ENCODE data around the gene CFAP410. TPM values are rescaled to one million over a fixed set of nuclear protein-coding genes. Genes with fewer than 3 reads are reported as not detected.
"Not testable (repeated sequence)": the region's sequence is repeated elsewhere in the genome, so short reads cannot be mapped to it uniquely, and the experiment has no call there.

Gene CFAP410
- total and polyA plus RNA-seq, 7 donors, result 8.3 to 13.7 (median 10.1) TPM

DNA sequence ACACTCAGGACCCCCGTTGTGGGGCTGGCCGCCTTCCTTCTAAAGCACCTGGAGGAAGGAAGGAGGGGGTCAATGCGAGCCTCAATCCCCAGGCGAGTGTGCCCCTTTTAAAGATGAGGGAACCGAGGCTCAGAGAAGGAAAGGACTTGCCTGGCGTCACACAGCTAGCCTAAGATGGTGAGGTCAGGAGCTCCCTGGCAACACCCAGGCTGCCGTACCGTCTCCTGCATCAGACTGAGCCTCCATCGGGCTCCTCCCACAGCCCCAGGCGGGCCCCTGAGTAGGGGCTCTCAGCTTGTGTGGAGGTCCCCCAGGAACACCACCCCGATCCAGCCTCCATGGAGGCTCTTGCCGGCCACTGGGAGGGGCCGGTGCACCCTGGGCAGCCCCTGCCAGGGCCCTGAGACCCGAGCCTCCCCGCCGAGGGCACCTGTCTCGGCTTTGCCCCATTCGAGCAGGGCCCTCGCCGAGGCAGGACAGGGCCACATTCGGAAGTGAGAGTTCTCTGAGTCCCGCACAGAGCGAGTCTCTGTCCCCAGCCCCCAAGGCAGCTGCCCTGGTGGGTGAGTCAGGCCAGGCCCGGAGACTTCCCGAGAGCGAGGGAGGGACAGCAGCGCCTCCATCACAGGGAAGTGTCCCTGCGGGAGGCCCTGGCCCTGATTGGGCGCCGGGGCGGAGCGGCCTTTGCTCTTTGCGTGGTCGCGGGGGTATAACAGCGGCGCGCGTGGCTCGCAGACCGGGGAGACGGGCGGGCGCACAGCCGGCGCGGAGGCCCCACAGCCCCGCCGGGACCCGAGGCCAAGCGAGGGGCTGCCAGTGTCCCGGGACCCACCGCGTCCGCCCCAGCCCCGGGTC lies 53.8 kb downstream of the CFAP410 start, which contains the start of gene AIRE:
Gene AIRE, plus strand, starts transcription at position 739 of the 855 bp plus-strand sequence. CDS start 131 bp downstream, outside the sequence.
- TF ChIP-seq, protein P1, sequence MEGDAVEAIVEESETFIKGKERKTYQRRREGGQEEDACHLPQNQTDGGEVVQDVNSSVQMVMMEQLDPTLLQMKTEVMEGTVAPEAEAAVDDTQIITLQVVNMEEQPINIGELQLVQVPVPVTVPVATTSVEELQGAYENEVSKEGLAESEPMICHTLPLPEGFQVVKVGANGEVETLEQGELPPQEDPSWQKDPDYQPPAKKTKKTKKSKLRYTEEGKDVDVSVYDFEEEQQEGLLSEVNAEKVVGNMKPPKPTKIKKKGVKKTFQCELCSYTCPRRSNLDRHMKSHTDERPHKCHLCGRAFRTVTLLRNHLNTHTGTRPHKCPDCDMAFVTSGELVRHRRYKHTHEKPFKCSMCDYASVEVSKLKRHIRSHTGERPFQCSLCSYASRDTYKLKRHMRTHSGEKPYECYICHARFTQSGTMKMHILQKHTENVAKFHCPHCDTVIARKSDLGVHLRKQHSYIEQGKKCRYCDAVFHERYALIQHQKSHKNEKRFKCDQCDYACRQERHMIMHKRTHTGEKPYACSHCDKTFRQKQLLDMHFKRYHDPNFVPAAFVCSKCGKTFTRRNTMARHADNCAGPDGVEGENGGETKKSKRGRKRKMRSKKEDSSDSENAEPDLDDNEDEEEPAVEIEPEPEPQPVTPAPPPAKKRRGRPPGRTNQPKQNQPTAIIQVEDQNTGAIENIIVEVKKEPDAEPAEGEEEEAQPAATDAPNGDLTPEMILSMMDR (IDR thresholded peaks at IDR 0.05), result no peak
- Histone ChIP-seq H3K4me1 (no peaks in the 10 kb centered on the region), H3K27ac (no peak within 1 kb of the TSS), H3K36me3 (ENCODE audit: insufficient read depth in 1 of 2, low read depth in 1 of 2) (no peaks in the 10 kb centered on the region), H3K27me3 (ENCODE audit: insufficient read depth in 3 of 3, low read length in 2 of 3) (peaks cover 0 to 25% (median 3%) of the 10 kb centered on the region in 3 donors), H3K9me3 (no peaks in the 10 kb centered on the region), H3K4me3 (peak within 1 kb of the TSS; percentile 33)
- intact Hi-C loops (cut with DNase I), result no loop called here
- 25 to 37% (median 28%) methylated on average over 39 to 56 of the region's 56 CpGs for WGBS, 3 donors
- ATAC-seq (peak; percentile 62 to 65 (median 64)), DNase-seq (peak; percentile 28 to 58)

DNA sequence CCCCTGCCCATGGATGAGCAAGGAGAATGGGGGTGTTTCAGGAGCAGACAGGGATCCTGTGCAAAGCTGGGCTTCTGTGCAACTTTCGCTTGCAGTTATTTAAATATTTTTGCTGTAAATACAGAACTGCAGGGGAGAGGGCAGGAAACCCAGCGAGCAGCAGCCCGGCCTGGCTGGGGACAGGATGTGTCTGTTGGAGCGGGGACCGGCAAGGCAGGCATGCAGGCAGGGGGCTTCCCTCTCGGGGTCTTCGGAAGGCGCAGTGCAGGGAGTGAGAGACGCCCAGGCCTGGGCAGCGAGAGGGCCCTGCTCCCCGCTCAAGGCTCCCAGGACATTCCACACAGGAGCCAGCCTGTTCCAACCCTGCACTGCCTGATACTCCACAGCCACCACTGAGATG lies 55.2 kb downstream of the CFAP410 start:
- WGBS, 3 donors, result 71 to 79% (median 77%) methylated on average over 11 of the region's 11 CpGs
- H3K4me1 ChIP-seq, result no peaks in the 10 kb centered on the region
- peaks cover 0 to 25% (median 3%) of the 10 kb centered on the region in 3 donors for H3K27me3 ChIP-seq (ENCODE audit: insufficient read depth in 3 of 3, low read length in 2 of 3)
- no peak overlapping the region for H3K27ac ChIP-seq
- intact Hi-C loops (cut with DNase I), result no loop called here
- TF ChIP-seq, protein P1 (IDR thresholded peaks at IDR 0.05), result no peak
- no peaks in the 10 kb centered on the region for H3K36me3 ChIP-seq (ENCODE audit: insufficient read depth in 1 of 2, low read depth in 1 of 2)
- no peak for ATAC-seq
- no peak overlapping the region for H3K4me3 ChIP-seq
- H3K9me3 ChIP-seq, result no peaks in the 10 kb centered on the region
- DNase-seq, result peak in 1 of 2 donors; percentile 22

DNA sequence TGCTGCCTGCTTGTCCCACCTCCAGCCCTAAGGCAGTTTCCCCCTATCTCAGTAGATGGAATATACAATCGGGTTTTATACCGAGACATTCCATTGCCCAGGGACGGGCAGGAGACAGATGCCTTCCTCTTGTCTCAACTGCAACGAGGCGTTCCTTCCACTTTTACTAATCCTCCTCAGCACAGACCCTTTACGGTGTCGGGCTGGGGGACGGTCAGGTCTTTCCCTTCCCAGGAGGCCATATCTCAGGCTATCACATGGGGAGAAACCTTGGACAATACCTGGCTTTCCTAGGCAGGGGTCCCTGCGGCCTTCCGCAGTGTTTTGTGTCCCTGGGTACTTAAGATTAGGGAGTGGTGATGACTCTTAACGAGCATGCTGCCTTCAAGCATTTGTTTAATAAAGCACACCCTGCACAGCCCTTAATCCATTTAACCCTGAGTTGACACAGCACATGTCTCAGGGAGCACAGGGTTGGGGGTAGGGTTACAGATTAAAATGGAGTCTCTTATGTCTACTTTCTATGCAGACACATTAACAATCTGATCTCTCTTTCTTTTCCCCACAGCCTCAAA lies 55.9 kb downstream of the CFAP410 start:
- H3K4me3 ChIP-seq; H3K27ac ChIP-seq; H3K36me3 ChIP-seq (ENCODE audit: insufficient read depth in 1 of 2, low read depth in 1 of 2); H3K9me3 ChIP-seq; intact Hi-C loops (cut with DNase I); ATAC-seq; H3K4me1 ChIP-seq: not testable (repeated sequence)
- peak in 1 of 2 donors; percentile 8 for DNase-seq
- 71 to 77% (median 71%) methylated on average over 11 of the region's 11 CpGs for WGBS, 3 donors
- peaks cover 0 to 25% (median 3%) of the 10 kb centered on the region in 3 donors for H3K27me3 ChIP-seq (ENCODE audit: insufficient read depth in 3 of 3, low read length in 2 of 3)

DNA sequence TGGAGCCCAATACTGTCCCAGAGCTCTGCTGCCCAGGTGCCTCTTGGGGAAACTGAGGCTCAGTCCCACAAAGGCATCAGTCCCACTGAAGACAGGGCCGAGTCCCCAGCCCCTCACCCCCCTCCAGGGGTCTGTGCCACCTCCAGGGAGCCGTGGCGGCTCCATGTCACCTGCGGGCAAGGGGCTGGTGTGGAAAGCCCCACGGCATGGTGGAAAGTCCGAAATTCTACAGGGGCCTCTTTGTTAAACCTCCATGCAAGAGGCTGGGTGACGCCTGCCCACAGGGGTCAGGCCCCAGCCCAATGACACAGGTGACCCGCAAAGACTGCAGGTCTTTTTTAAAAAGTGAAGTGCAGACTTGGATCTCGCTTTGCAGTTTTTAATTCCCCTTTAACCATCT lies 56.8 kb downstream of the CFAP410 start:
- Histone ChIP-seq H3K27me3 (ENCODE audit: insufficient read depth in 3 of 3, low read length in 2 of 3) (peaks cover 0 to 21% (median 3%) of the 10 kb centered on the region in 3 donors), H3K4me3 (no peak overlapping the region), H3K4me1 (no peaks in the 10 kb centered on the region), H3K9me3 (no peaks in the 10 kb centered on the region), H3K27ac (no peak overlapping the region), H3K36me3 (ENCODE audit: insufficient read depth in 1 of 2, low read depth in 1 of 2) (no peaks in the 10 kb centered on the region)
- no peak for DNase-seq
- no peak for ATAC-seq
- WGBS, 3 donors, result 90 to 93% (median 91%) methylated on average over 9 of the region's 9 CpGs
- intact Hi-C loops (cut with DNase I), result no loop called here
- TF ChIP-seq, protein P1 (IDR thresholded peaks at IDR 0.05), result no peak

DNA sequence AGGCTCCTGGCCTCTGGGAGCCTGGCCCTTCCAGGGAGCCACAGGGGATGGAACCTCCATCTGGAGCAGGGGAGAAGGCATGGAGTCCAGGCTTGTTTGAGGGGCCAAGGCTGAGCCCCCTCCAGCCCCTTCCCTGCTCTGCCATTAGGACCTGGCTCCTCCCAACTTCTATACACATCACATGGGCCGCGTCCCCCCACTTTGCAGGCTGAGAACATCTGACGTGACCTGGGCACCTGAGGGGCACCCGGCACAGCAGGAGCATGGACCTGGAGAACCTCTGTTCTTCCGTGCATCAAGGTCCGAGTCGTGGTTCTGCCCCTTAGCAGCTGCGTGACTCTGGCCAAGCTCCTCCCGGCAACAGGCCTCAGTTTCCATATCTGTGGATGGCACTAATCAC lies 57.4 kb downstream of the CFAP410 start:
- WGBS, 3 donors, result 91 to 97% (median 93%) methylated on average over 9 of the region's 9 CpGs
- ATAC-seq (no peak), DNase-seq (peak in 1 of 2 donors; percentile 35)
- TF ChIP-seq, protein P1 (IDR thresholded peaks at IDR 0.05), result no peak
- no peaks in the 10 kb centered on the region for H3K9me3 ChIP-seq
- intact Hi-C loops (cut with DNase I), result no loop called here
- H3K27me3 ChIP-seq (ENCODE audit: insufficient read depth in 3 of 3, low read length in 2 of 3), result peaks cover 0 to 15% (median 3%) of the 10 kb centered on the region in 3 donors
- H3K36me3 ChIP-seq (ENCODE audit: insufficient read depth in 1 of 2, low read depth in 1 of 2), result no peaks in the 10 kb centered on the region
- H3K4me1 ChIP-seq, result no peaks in the 10 kb centered on the region
- no peak overlapping the region for H3K4me3 ChIP-seq
- no peak overlapping the region for H3K27ac ChIP-seq

Data from psoas muscle (tissue), 8 donors.